ENCODE measurements around the gene PLCD3.

PLCD3 gene

GRCh38 chr17:45170931-45171337 is 38.6 kb upstream of the PLCD3 start:
- DNase-seq (ENCODE audit: extremely low read depth, low read depth) = peak; percentile 78
- no peak for TF ChIP-seq CTCF (IDR thresholded peaks at IDR 0.05; ENCODE audit: low read depth, low read length)

DNA sequence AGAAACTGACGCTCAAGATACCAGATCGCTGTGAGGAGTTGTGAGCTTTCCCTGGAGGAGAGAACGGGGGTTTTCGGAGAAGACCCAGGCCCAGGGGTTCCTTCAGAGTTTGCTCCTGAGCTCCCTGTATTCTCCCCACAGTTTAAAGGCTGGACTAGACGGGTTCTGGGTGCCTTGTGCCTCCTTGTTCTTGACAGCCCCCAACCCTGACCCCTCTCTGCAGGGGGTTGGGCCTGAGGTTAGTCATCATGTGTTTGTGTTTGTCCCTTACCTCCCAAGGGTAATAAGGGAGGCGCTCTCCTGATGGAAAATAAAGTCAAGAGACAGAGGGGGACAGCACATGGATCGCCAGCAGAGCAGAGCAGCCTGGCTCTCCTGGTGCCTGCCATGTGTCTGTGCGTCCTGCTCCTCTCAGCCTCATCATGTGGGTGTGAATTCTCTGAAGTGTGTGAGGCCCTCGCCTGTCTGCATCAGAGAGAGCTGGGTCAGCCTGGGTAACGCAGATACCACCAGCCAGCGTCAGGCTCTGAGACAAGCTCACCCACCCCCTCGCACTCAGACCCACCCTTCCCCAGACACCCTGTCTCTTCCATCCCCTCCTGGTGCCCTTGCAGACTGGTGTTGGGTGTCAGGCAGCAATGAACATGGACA is 38.1 kb upstream of the PLCD3 start:
- DNase-seq (ENCODE audit: extremely low read depth, low read depth) = no peak
- no peak for TF ChIP-seq CTCF (IDR thresholded peaks at IDR 0.05; ENCODE audit: low read depth, low read length)

DNA sequence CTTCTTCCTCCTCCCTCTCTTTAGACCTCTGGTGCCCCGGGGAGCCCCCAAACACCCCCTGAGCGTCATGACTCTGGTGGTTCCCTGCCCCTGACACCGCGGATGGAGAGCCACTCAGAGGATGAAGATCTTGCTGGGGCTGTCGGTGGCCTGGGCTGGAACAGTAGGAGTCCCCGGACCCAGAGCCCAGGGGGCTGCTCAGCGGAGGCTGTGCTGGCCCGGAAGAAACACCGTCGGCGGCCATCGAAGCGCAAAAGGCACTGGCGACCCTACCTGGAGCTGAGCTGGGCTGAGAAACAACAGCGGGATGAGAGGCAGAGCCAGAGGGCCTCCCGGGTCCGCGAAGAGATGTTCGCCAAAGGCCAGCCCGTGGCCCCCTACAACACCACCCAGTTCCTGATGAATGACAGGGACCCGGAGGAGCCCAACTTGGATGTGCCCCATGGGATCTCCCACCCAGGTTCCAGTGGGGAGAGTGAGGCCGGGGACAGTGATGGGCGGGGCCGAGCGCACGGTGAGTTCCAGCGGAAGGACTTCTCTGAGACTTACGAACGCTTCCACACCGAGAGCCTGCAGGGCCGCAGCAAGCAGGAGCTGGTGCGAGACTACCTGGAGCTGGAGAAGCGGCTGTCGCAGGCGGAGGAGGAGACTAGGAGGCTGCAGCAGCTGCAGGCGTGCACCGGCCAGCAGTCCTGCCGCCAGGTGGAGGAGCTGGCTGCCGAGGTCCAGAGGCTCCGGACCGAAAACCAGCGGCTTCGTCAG is 36.9 kb upstream of the PLCD3 start:
- no peak for DNase-seq (ENCODE audit: extremely low read depth, low read depth)
- no peak for TF ChIP-seq CTCF (IDR thresholded peaks at IDR 0.05; ENCODE audit: low read depth, low read length)

DNA sequence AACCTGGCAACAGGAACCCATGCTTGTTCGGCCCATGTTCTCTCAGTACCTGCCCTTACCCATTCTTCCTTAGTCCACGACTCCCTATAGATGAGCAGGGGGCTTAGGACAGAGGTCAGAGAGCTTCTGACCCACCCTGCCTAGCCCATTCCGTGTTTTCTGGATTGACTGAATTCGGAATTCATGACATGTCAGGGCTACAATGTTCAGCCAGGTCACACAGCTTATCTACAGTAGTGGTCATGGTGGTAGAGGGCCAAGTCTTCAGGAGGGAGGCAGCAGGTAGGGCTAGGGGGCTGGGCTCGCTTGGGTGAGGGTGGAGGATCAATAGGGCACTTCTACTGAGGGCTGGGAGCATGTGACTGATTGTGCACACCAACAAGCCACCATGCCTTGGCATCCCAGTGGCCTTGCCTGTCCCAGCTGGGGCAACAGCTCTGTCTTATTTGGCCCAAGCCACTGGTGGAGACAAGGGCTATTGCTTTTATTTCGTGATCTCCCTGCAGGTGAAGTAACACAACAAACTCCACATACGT is 32.5 kb upstream of the PLCD3 start:
- TF ChIP-seq CTCF (IDR thresholded peaks at IDR 0.05; ENCODE audit: low read depth, low read length) = no peak
- DNase-seq (ENCODE audit: extremely low read depth, low read depth) = no peak

- TF ChIP-seq CTCF (IDR thresholded peaks at IDR 0.05; ENCODE audit: low read depth, low read length) = no peak
- no peak for DNase-seq (ENCODE audit: extremely low read depth, low read depth)
Observed at GRCh38 chr17:45162025-45162687, 29.8 kb upstream of the PLCD3 start.

DNA sequence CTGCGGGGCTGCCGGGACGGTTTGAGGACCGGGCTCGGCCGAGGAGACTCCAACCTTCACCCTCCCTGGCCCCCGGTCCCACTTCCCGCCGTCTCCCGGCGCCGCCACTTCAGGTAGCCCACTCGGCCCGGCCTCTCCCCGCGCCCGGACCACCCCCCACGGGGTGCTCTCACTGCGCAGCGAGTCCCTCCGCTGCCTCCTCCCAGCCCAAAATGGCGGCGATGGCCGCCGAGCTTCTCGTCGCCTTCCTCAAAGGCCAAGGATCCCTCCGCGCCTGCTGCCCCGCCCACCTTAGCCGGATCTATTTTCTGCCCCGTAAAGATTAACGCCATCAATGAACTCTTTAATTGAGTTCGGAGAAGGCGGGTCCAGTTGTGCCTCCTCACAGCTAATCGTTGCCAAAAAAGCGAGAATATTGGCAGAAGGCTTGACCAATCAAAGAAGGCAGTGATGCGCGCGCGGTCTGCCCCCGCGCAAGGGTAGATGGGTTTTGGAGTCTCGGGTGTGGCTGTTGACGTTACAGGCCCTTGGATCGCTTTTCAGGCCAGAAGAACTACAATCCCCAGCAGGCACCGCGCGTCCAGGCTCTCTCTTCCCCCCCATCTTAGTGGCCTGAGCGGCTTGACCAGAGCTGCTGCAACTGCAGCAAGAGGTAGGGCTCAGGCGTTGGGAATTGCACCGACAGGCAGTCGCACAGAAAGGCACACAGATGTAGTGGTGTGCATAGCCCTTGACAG is 29.1 kb upstream of the PLCD3 start, which contains the start of gene HEXIM2:
TSS of gene HEXIM2 (plus strand) at position 588 of the 737 bp plus-strand sequence. CDS start 919 bp downstream, outside the sequence.
- peak; percentile 100 for DNase-seq (ENCODE audit: extremely low read depth, low read depth)
- TF ChIP-seq CTCF (IDR thresholded peaks at IDR 0.05; ENCODE audit: low read depth, low read length) = no peak

All from AG09319 (cell line).